ENCODE data around the gene PTDSS2. TPM values are rescaled to one million over a fixed set of nuclear protein-coding genes. Genes with fewer than 3 reads are reported as not detected.
A peak's percentile ranks its signal among the peaks of the same experiment; 100 is the strongest.

Gene PTDSS2
- total and polyA plus RNA-seq, 2 of the 13 experiments (the other 11 are each of a cell fraction or from before 2014, with no cell fraction given): 21.7 to 26.4 TPM

- TF ChIP-seq NFAT5 (CRISPR knock-in tag; IDR thresholded peaks at IDR 0.05): peak; percentile 24; the same call in 1 of the 2 replicates
- TF ChIP-seq ZBTB39 (CRISPR knock-in tag; IDR thresholded peaks at IDR 0.05): no peak; the same call in 1 of the 2 replicates
- TF ChIP-seq ZNF264 (CRISPR knock-in tag; IDR thresholded peaks at IDR 0.05): no peak; the same call in 1 of the 2 replicates
- no peak for TF ChIP-seq NONO (IDR thresholded peaks at IDR 0.05)
- peak; percentile 83 for TF ChIP-seq NONO (CRISPR knock-in tag; conservative IDR thresholded peaks at IDR 0.05)
- TF ChIP-seq KMT2A (CRISPR knock-in tag; IDR thresholded peaks at IDR 0.05): peak; percentile 77
- peak; percentile 66 for TF ChIP-seq TEAD3 (CRISPR knock-in tag; optimal IDR thresholded peaks at IDR 0.05; ENCODE audit: borderline replicate concordance)
- TF ChIP-seq ZNF687 (CRISPR knock-in tag; IDR thresholded peaks at IDR 0.05): peak; percentile 66
- TF ChIP-seq SOX13 (IDR thresholded peaks at IDR 0.05): no peak
- TF ChIP-seq SOX13 (CRISPR knock-in tag; conservative IDR thresholded peaks at IDR 0.05 in 1 of 2, IDR thresholded peaks at IDR 0.05 in 1 of 2): no peak; a peak in 1 of 4 replicates
- peak; percentile 39; the same call in 1 of the 2 replicates for TF ChIP-seq ZBTB37 (CRISPR knock-in tag; IDR thresholded peaks at IDR 0.05)
- peak; percentile 86; the same call in 1 of the 2 replicates for TF ChIP-seq ERF (CRISPR knock-in tag; IDR thresholded peaks at IDR 0.05)
- TF ChIP-seq MED1 (CRISPR knock-in tag; IDR thresholded peaks at IDR 0.05): peak; percentile 67
- no peak for TF ChIP-seq THYN1 (CRISPR knock-in tag; IDR thresholded peaks at IDR 0.05; ENCODE audit: borderline replicate concordance, low read depth)
These were observed at the start of gene PTDSS2 (continued) for GRCh38 chr11:449889-450808.
